Left ventricle myocardium inferior (tissue), 1 donor: Measurements from ENCODE around the gene STX8. TPM values are rescaled to one million over a fixed set of nuclear protein-coding genes. Genes with fewer than 3 reads are reported as not detected.

ENCODE experiments used
- DNase-seq: peaks from one replicate; pipeline ENCODE4 v3.0.0-alpha.2; 2020
- H3K27ac ChIP-seq: fragments of 200-600 bp; replicated peaks from 2 replicates; pipeline ENCODE4 v1.8.0; 2021
- H3K27me3 ChIP-seq: fragments of 200-600 bp; 2 replicates; pipeline ENCODE4 v1.8.0; 2021; ENCODE audit warnings: low read depth
- H3K36me3 ChIP-seq: fragments of 200-600 bp; 2 replicates; pipeline ENCODE4 v1.8.0; 2021
- H3K4me1 ChIP-seq: fragments of 200-600 bp; 2 replicates; pipeline ENCODE4 v1.8.0; 2021
- H3K4me3 ChIP-seq: fragments of 200-600 bp; 2 replicates; pipeline ENCODE4 v1.8.0; 2021; ENCODE audit warnings: mild to moderate bottlenecking, moderate library complexity
- H3K9me3 ChIP-seq: fragments of 200-600 bp; replicated peaks from 2 replicates; pipeline ENCODE4 v1.8.0; 2021
- CTCF ChIP-seq: fragments of 200-600 bp; IDR thresholded peaks from 2 replicates; pipeline ENCODE4 v1.8.0; 2021; ENCODE audit warnings: antibody characterized with exemption, mild to moderate bottlenecking, borderline replicate concordance
- intact Hi-C: fragments of 100-400 bp; cut with micrococcal nuclease; formaldehyde crosslinking; loops from one replicate; pipeline ENCODE4 v1.11.0; 2022
- total RNA-seq: library from RNA; stranded (reverse); fragmentation: NEBNext Ultra II Directional; extraction: Animal tissue kit (Norgen Biotek cat#: 25700); gene quantifications from one replicate; pipeline ENCODE4 v1.2.1, GENCODE V29; 2021
- donor health status: DM: no; HTN: yes; CAD: no; lungs with severe emphysema.

STX8 gene
- total RNA-seq, 1 donor from 2014 or later: 61.3 TPM

GRCh38 chr17:9401434-9401833 is 174.2 kb downstream of the STX8 start:
- intact Hi-C loops: no loop called here
- Histone ChIP-seq H3K36me3 (no peaks in the 10 kb centered on the region), H3K4me1 (peaks cover 4% of the 10 kb centered on the region), H3K9me3 (no peaks in the 10 kb centered on the region), H3K27ac (no peak overlapping the region), H3K27me3 (no peaks in the 10 kb centered on the region), H3K4me3 (no peak overlapping the region)
- TF ChIP-seq CTCF: no peak
- no peak for DNase-seq

- DNase-seq: no peak
- intact Hi-C loops: no loop called here
- TF ChIP-seq CTCF: no peak
- Histone ChIP-seq H3K27me3 (no peaks in the 10 kb centered on the region), H3K36me3 (peaks cover 15% of the 10 kb centered on the region), H3K9me3 (peaks cover 25% of the 10 kb centered on the region), H3K4me3 (no peak overlapping the region), H3K27ac (no peak overlapping the region), H3K4me1 (no peaks in the 10 kb centered on the region)
Observed at GRCh38 chr17:9389111-9389527, 186.5 kb downstream of the STX8 start.

- H3K27ac ChIP-seq: no peak overlapping the region
- no peak for DNase-seq
- TF ChIP-seq CTCF: no peak
- H3K27me3 ChIP-seq: no peaks in the 10 kb centered on the region
- H3K9me3 ChIP-seq: no peaks in the 10 kb centered on the region
- intact Hi-C loops: no loop called here
- H3K36me3 ChIP-seq: no peaks in the 10 kb centered on the region
- no peaks in the 10 kb centered on the region for H3K4me1 ChIP-seq
- no peak overlapping the region for H3K4me3 ChIP-seq
Observed at GRCh38 chr17:9386401-9386800, 189.2 kb downstream of the STX8 start.

GRCh38 chr17:9383826-9384225 is 191.8 kb downstream of the STX8 start:
- Histone ChIP-seq H3K27me3 (no peaks in the 10 kb centered on the region), H3K9me3 (no peaks in the 10 kb centered on the region), H3K4me3 (no peak overlapping the region), H3K4me1 (no peaks in the 10 kb centered on the region), H3K27ac (no peak overlapping the region), H3K36me3 (no peaks in the 10 kb centered on the region)
- intact Hi-C loops: no loop called here
- no peak for DNase-seq
- no peak for TF ChIP-seq CTCF

- no peaks in the 10 kb centered on the region for H3K36me3 ChIP-seq
- DNase-seq: no peak
- H3K4me1 ChIP-seq: no peaks in the 10 kb centered on the region
- no peak overlapping the region for H3K4me3 ChIP-seq
- H3K9me3 ChIP-seq: no peaks in the 10 kb centered on the region
- TF ChIP-seq CTCF: no peak
- no peaks in the 10 kb centered on the region for H3K27me3 ChIP-seq
- H3K27ac ChIP-seq: no peak overlapping the region
- intact Hi-C loops: no loop called here
Observed at GRCh38 chr17:9382626-9383025, 193.0 kb downstream of the STX8 start.

GRCh38 chr17:9381068-9381467 is 194.6 kb downstream of the STX8 start:
- no peak for DNase-seq
- intact Hi-C loops: no loop called here
- H3K36me3 ChIP-seq: peaks cover 11% of the 10 kb centered on the region

More at GRCh38 chr17:9381068-9381467, 194.6 kb downstream of the STX8 start:
- peaks cover 3% of the 10 kb centered on the region for H3K9me3 ChIP-seq
- H3K27ac ChIP-seq: no peak overlapping the region
- H3K27me3 ChIP-seq: no peaks in the 10 kb centered on the region
- TF ChIP-seq CTCF: no peak
- no peak overlapping the region for H3K4me3 ChIP-seq
- H3K4me1 ChIP-seq: no peaks in the 10 kb centered on the region
